ENCODE measurements around the gene PGS1.

PGS1 gene

GRCh38 chr17:78407387-78408000 is 29.0 kb downstream of the PGS1 start:
- no peak overlapping the region for H3K4me3 ChIP-seq
- H3K9me3 ChIP-seq, result no peaks in the 10 kb centered on the region
- H3K27me3 ChIP-seq (ENCODE audit: low read depth), result no peaks in the 10 kb centered on the region; the same call in 1 of the 2 replicates
- peaks cover 28% of the 10 kb centered on the region for H3K36me3 ChIP-seq (replicated peaks)
- in situ Hi-C loops (cut with MboI; ENCODE audit: low sequenced_read_pairs), result no loop called here
- DNase-seq (ENCODE audit: low spot score in 2 of 2), result no peak
- H3K4me1 ChIP-seq, result no peaks in the 10 kb centered on the region

GRCh38 chr17:78408476-78409050 is 30.1 kb downstream of the PGS1 start:
- Histone ChIP-seq H3K27me3 (ENCODE audit: low read depth) (no peaks in the 10 kb centered on the region; the same call in 1 of the 2 replicates), H3K4me1 (no peaks in the 10 kb centered on the region), H3K36me3 (replicated peaks) (peaks cover 20% of the 10 kb centered on the region), H3K9me3 (no peaks in the 10 kb centered on the region), H3K4me3 (no peak overlapping the region)
- in situ Hi-C loops (cut with MboI; ENCODE audit: low sequenced_read_pairs), result no loop called here
- no peak for DNase-seq (ENCODE audit: low spot score in 2 of 2)

- Histone ChIP-seq H3K4me3 (no peak overlapping the region), H3K36me3 (replicated peaks) (peaks cover 14% of the 10 kb centered on the region), H3K4me1 (no peaks in the 10 kb centered on the region), H3K27me3 (ENCODE audit: low read depth) (no peaks in the 10 kb centered on the region; the same call in 1 of the 2 replicates), H3K9me3 (no peaks in the 10 kb centered on the region)
- in situ Hi-C loops (cut with MboI; ENCODE audit: low sequenced_read_pairs), result no loop called here
- no peak for DNase-seq (ENCODE audit: low spot score in 2 of 2)
Observed at GRCh38 chr17:78409191-78409928, 30.9 kb downstream of the PGS1 start.

GRCh38 chr17:78411241-78411857 is 32.9 kb downstream of the PGS1 start:
- in situ Hi-C loops (cut with MboI; ENCODE audit: low sequenced_read_pairs), result no loop called here
- no peaks in the 10 kb centered on the region for H3K4me1 ChIP-seq
- H3K27me3 ChIP-seq (ENCODE audit: low read depth), result no peaks in the 10 kb centered on the region; the same call in 1 of the 2 replicates
- DNase-seq (ENCODE audit: low spot score in 2 of 2), result no peak
- peaks cover 15% of the 10 kb centered on the region for H3K36me3 ChIP-seq (replicated peaks)
- H3K9me3 ChIP-seq, result no peaks in the 10 kb centered on the region
- no peak overlapping the region for H3K4me3 ChIP-seq

GRCh38 chr17:78412403-78412802 is 34.0 kb downstream of the PGS1 start:
- H3K36me3 ChIP-seq (replicated peaks), result peaks cover 18% of the 10 kb centered on the region
- no peaks in the 10 kb centered on the region for H3K4me1 ChIP-seq
- no peaks in the 10 kb centered on the region for H3K9me3 ChIP-seq
- DNase-seq (ENCODE audit: low spot score in 2 of 2), result no peak
- in situ Hi-C loops (cut with MboI; ENCODE audit: low sequenced_read_pairs), result no loop called here
- no peaks in the 10 kb centered on the region; the same call in 1 of the 2 replicates for H3K27me3 ChIP-seq (ENCODE audit: low read depth)
- no peak overlapping the region for H3K4me3 ChIP-seq

- in situ Hi-C loops (cut with MboI; ENCODE audit: low sequenced_read_pairs), result no loop called here
- no peaks in the 10 kb centered on the region for H3K4me1 ChIP-seq
- no peaks in the 10 kb centered on the region for H3K9me3 ChIP-seq
- no peak overlapping the region for H3K4me3 ChIP-seq
- H3K27me3 ChIP-seq (ENCODE audit: low read depth), result no peaks in the 10 kb centered on the region
- DNase-seq (ENCODE audit: low spot score in 2 of 2), result no peak
- peaks cover 18% of the 10 kb centered on the region for H3K36me3 ChIP-seq (replicated peaks)
Observed at GRCh38 chr17:78414178-78415162, 36.0 kb downstream of the PGS1 start.

- in situ Hi-C loops (cut with MboI; ENCODE audit: low sequenced_read_pairs), result no loop called here
- DNase-seq (ENCODE audit: low spot score in 2 of 2), result no peak
- Histone ChIP-seq H3K4me1 (no peaks in the 10 kb centered on the region), H3K27me3 (ENCODE audit: low read depth) (no peaks in the 10 kb centered on the region), H3K9me3 (no peaks in the 10 kb centered on the region), H3K4me3 (no peak overlapping the region), H3K36me3 (replicated peaks) (peaks cover 18% of the 10 kb centered on the region)
Observed at GRCh38 chr17:78415821-78416711, 37.6 kb downstream of the PGS1 start.

- in situ Hi-C loops (cut with MboI; ENCODE audit: low sequenced_read_pairs), result no loop called here
- Histone ChIP-seq H3K27me3 (ENCODE audit: low read depth) (no peaks in the 10 kb centered on the region), H3K4me1 (no peaks in the 10 kb centered on the region), H3K4me3 (no peak overlapping the region), H3K36me3 (replicated peaks) (peaks cover 25% of the 10 kb centered on the region), H3K9me3 (no peaks in the 10 kb centered on the region)
- DNase-seq (ENCODE audit: low spot score in 2 of 2), result no peak
Observed at GRCh38 chr17:78416791-78417530, 38.5 kb downstream of the PGS1 start.

GRCh38 chr17:78417531-78417909 is 39.1 kb downstream of the PGS1 start:
- no peaks in the 10 kb centered on the region for H3K9me3 ChIP-seq
- H3K36me3 ChIP-seq (replicated peaks), result peaks cover 31% of the 10 kb centered on the region
- in situ Hi-C loops (cut with MboI; ENCODE audit: low sequenced_read_pairs), result no loop called here
- no peaks in the 10 kb centered on the region for H3K4me1 ChIP-seq
- H3K27me3 ChIP-seq (ENCODE audit: low read depth), result no peaks in the 10 kb centered on the region
- no peak for DNase-seq (ENCODE audit: low spot score in 2 of 2)
- no peak overlapping the region for H3K4me3 ChIP-seq

- no peaks in the 10 kb centered on the region for H3K4me1 ChIP-seq
- H3K4me3 ChIP-seq, result no peak overlapping the region
- no peaks in the 10 kb centered on the region for H3K9me3 ChIP-seq
- H3K27me3 ChIP-seq (ENCODE audit: low read depth), result no peaks in the 10 kb centered on the region
- no peak for DNase-seq (ENCODE audit: low spot score in 2 of 2)
- peaks cover 38% of the 10 kb centered on the region for H3K36me3 ChIP-seq (replicated peaks)
- in situ Hi-C loops (cut with MboI; ENCODE audit: low sequenced_read_pairs), result no loop called here
Observed at GRCh38 chr17:78418326-78419026, 40.0 kb downstream of the PGS1 start.

- in situ Hi-C loops (cut with MboI; ENCODE audit: low sequenced_read_pairs), result no loop called here
- no peaks in the 10 kb centered on the region for H3K4me1 ChIP-seq
- H3K36me3 ChIP-seq (replicated peaks), result peaks cover 54% of the 10 kb centered on the region
Observed at GRCh38 chr17:78419970-78420815, 41.7 kb downstream of the PGS1 start.

More at GRCh38 chr17:78419970-78420815, 41.7 kb downstream of the PGS1 start:
- Histone ChIP-seq H3K4me3 (no peak overlapping the region), H3K9me3 (no peaks in the 10 kb centered on the region), H3K27me3 (ENCODE audit: low read depth) (no peaks in the 10 kb centered on the region)
- no peak for DNase-seq (ENCODE audit: low spot score in 2 of 2)
